HepG2 (cell line): Measurements from ENCODE around the gene PRKG1. TPM values are rescaled to one million over a fixed set of nuclear protein-coding genes. Genes with fewer than 3 reads are reported as not detected.
A peak's percentile ranks its signal among the peaks of the same experiment; 100 is the strongest.

ENCODE experiments used
- FOSL2 ChIP-seq: sonication (generic); formaldehyde crosslinking; IDR thresholded peaks from 2 replicates; pipeline ENCODE4 v1.4.0; 2020; ENCODE audit warnings: missing genetic modification reagents
- HNRNPLL ChIP-seq: fragments of 200-400 bp; formaldehyde crosslinking; IDR thresholded peaks from 2 replicates; pipeline ENCODE4 v1.6.1; 2017; ENCODE audit warnings: mild to moderate bottlenecking, low read depth, low read length; ENCODE audit not compliant: poor library complexity, severe bottlenecking
- JUN ChIP-seq: sonication (generic); formaldehyde crosslinking; IDR thresholded peaks from 2 replicates; pipeline ENCODE4 v1.4.0; 2020; ENCODE audit warnings: mild to moderate bottlenecking, missing genetic modification reagents
- KAT7 ChIP-seq: IDR thresholded peaks from 2 replicates; pipeline ENCODE4 v1.6.1; 2018; ENCODE audit warnings: borderline replicate concordance, missing compliant biosample characterization
- MAZ ChIP-seq, 2 experiments: sonication (generic) in 1 of 2; formaldehyde crosslinking in 1 of 2; IDR thresholded peaks; 2 replicates each; pipeline versions ENCODE4 v1.5.0 to v1.6.1; 2012 to 2020; ENCODE audit warnings: low read depth in 2 of 2, mild to moderate bottlenecking in 2 of 2, borderline replicate concordance in 1 of 2, improper control_type of control experiment in 1 of 2, low read length in 1 of 2, missing genetic modification reagents in 1 of 2, moderate library complexity in 1 of 2
- MBNL3 ChIP-seq: fragments of 250-450 bp; sonication (Bioruptor Pico); conservative IDR thresholded peaks from 2 replicates; pipeline ENCODE4 v1.8.0; 2022; ENCODE audit warnings: mild to moderate bottlenecking, inconsistent platforms
- MLXIP ChIP-seq: sonication (generic); formaldehyde crosslinking; IDR thresholded peaks from 2 replicates; pipeline ENCODE4 v1.9.0; 2021; ENCODE audit warnings: missing genetic modification reagents, borderline replicate concordance
- MTA1 ChIP-seq: sonication (generic); formaldehyde crosslinking; IDR thresholded peaks from 2 replicates; pipeline ENCODE4 v1.4.0; 2020; ENCODE audit warnings: missing genetic modification reagents, mild to moderate bottlenecking, borderline replicate concordance
- NCOR1 ChIP-seq: fragments of 200-600 bp; sonication (generic); IDR thresholded peaks from 2 replicates; pipeline ENCODE4 v1.7.0; 2017; ENCODE audit warnings: antibody characterized with exemption, low read length, borderline replicate concordance
- NFE2L2 ChIP-seq: fragments of 150-350 bp; IDR thresholded peaks from 2 replicates; pipeline ENCODE4 v1.6.1; 2014; ENCODE audit warnings: low read length
- PHF21A ChIP-seq: sonication (generic); formaldehyde crosslinking; IDR thresholded peaks from 2 replicates; pipeline ENCODE4 v1.5.0; 2020; ENCODE audit warnings: mild to moderate bottlenecking, missing genetic modification reagents
- POLR2AphosphoS5 ChIP-seq: IDR thresholded peaks from 2 replicates; pipeline ENCODE4 v1.6.1; 2012; ENCODE audit warnings: low read depth, low read length
- PRMT3 ChIP-seq: sonication (generic); formaldehyde crosslinking; IDR thresholded peaks from 2 replicates; pipeline ENCODE4 v1.8.1; 2022; ENCODE audit warnings: low read depth, mild to moderate bottlenecking, moderate library complexity, missing genetic modification reagents, borderline replicate concordance
- SRSF9 ChIP-seq: fragments of 200-400 bp; formaldehyde crosslinking; IDR thresholded peaks from 2 replicates; pipeline ENCODE4 v1.6.1; 2018; ENCODE audit warnings: borderline replicate concordance, mild to moderate bottlenecking, low read depth, low read length; ENCODE audit not compliant: insufficient read depth, poor library complexity, severe bottlenecking
- TBX2 ChIP-seq: sonication (generic); formaldehyde crosslinking; IDR thresholded peaks from 2 replicates; pipeline ENCODE4 v1.5.0; 2020; ENCODE audit warnings: missing genetic modification reagents, mild to moderate bottlenecking, borderline replicate concordance
- ZNF331 ChIP-seq: sonication (generic); formaldehyde crosslinking; IDR thresholded peaks from 2 replicates; pipeline ENCODE4 v1.4.0; 2020; ENCODE audit warnings: missing genetic modification reagents
- ZNF33A ChIP-seq: sonication (generic); formaldehyde crosslinking; IDR thresholded peaks from 2 replicates; pipeline ENCODE4 v1.5.1; 2020; ENCODE audit warnings: missing genetic modification reagents, mild to moderate bottlenecking, moderate library complexity, borderline replicate concordance
- polyA plus RNA-seq, 8 experiments: library from polyadenylated mRNA; depleted of rRNA in 3 of 8; stranded (reverse) in 7 of 8; unstranded in 1 of 8; fragments of >200 nt; fragmentation: Illumina TruSeq in 4 of 8; extraction: Trizol in 4 of 8; gene quantifications; 2 replicates each; pipeline versions ENCODE4 v1.2.1 to v1.2.3, GENCODE V29; 2011 to 2016; ENCODE audit warnings: low read depth in 4 of 8, missing spikeins in 1 of 8, mixed read lengths in 1 of 8; ENCODE audit not compliant: insufficient read depth in 1 of 8
- total RNA-seq, 5 experiments: library from RNA; depleted of rRNA; stranded (reverse); fragments of >200 nt; fragmentation: Illumina TruSeq; extraction: Trizol; gene quantifications; 2 replicates each; pipeline ENCODE4 v1.2.3, GENCODE V29; 2016; ENCODE audit warnings: low read depth in 1 of 5
- TF ChIP-seq, protein P1 (sequence below): sonication (generic); formaldehyde crosslinking; IDR thresholded peaks from 2 replicates; pipeline ENCODE4 v1.9.0; 2021; ENCODE audit warnings: missing genetic modification reagents, mild to moderate bottlenecking, borderline replicate concordance

Gene PRKG1
- total and polyA plus RNA-seq, 2 of the 13 experiments (the other 11 are each of a cell fraction or from before 2014, with no cell fraction given), result 0.01 TPM; not detected in 1

GRCh38 chr10:51074238-51075028 lies at the start of gene PRKG1 (continued):
- no peak for TF ChIP-seq SRSF9
- no peak for TF ChIP-seq FOSL2 (CRISPR knock-in tag)
- no peak for TF ChIP-seq MLXIP (CRISPR knock-in tag)
- no peak for TF ChIP-seq POLR2AphosphoS5
- TF ChIP-seq, protein P1, sequence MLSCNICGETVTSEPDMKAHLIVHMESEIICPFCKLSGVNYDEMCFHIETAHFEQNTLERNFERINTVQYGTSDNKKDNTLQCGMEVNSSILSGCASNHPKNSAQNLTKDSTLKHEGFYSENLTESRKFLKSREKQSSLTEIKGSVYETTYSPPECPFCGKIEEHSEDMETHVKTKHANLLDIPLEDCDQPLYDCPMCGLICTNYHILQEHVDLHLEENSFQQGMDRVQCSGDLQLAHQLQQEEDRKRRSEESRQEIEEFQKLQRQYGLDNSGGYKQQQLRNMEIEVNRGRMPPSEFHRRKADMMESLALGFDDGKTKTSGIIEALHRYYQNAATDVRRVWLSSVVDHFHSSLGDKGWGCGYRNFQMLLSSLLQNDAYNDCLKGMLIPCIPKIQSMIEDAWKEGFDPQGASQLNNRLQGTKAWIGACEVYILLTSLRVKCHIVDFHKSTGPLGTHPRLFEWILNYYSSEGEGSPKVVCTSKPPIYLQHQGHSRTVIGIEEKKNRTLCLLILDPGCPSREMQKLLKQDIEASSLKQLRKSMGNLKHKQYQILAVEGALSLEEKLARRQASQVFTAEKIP (CRISPR knock-in tag), result no peak
- no peak for TF ChIP-seq KAT7 (CRISPR knock-in tag)
- no peak for TF ChIP-seq ZNF331
- TF ChIP-seq MAZ (IDR thresholded peaks at IDR 0.05; ENCODE audit: borderline replicate concordance, low read depth, low read length), result no peak
- no peak for TF ChIP-seq MAZ (CRISPR knock-in tag; IDR thresholded peaks at IDR 0.05; ENCODE audit: low read depth)
- no peak for TF ChIP-seq NCOR1
- TF ChIP-seq PHF21A (CRISPR knock-in tag), result no peak
- TF ChIP-seq HNRNPLL, result peak; percentile 28
- peak; percentile 42; the same call in 1 of the 2 replicates for TF ChIP-seq MTA1 (CRISPR knock-in tag)
- TF ChIP-seq JUN (CRISPR knock-in tag), result no peak
- no peak for TF ChIP-seq MBNL3 (CRISPR knock-in tag)
- TF ChIP-seq PRMT3 (CRISPR knock-in tag), result no peak
- no peak for TF ChIP-seq NFE2L2
- TF ChIP-seq ZNF33A, result no peak
- no peak for TF ChIP-seq TBX2 (CRISPR knock-in tag)
